Loucy (cell line): ENCODE measurements around the gene YIF1A.

ENCODE experiments used
- EZH2phosphoT487 ChIP-seq: fragments of 200-600 bp; IDR thresholded peaks from 2 replicates; pipeline ENCODE4 v1.6.1; 2018; ENCODE audit warnings: antibody characterized with exemption, mild to moderate bottlenecking, moderate library complexity, borderline replicate concordance
- TF ChIP-seq, protein P1 (sequence below): fragments of 200-600 bp; sonication (generic); conservative IDR thresholded peaks from 2 replicates; pipeline ENCODE4 v1.5.1; 2014; ENCODE audit warnings: mild to moderate bottlenecking, antibody characterized with exemption, low read length

DNA sequence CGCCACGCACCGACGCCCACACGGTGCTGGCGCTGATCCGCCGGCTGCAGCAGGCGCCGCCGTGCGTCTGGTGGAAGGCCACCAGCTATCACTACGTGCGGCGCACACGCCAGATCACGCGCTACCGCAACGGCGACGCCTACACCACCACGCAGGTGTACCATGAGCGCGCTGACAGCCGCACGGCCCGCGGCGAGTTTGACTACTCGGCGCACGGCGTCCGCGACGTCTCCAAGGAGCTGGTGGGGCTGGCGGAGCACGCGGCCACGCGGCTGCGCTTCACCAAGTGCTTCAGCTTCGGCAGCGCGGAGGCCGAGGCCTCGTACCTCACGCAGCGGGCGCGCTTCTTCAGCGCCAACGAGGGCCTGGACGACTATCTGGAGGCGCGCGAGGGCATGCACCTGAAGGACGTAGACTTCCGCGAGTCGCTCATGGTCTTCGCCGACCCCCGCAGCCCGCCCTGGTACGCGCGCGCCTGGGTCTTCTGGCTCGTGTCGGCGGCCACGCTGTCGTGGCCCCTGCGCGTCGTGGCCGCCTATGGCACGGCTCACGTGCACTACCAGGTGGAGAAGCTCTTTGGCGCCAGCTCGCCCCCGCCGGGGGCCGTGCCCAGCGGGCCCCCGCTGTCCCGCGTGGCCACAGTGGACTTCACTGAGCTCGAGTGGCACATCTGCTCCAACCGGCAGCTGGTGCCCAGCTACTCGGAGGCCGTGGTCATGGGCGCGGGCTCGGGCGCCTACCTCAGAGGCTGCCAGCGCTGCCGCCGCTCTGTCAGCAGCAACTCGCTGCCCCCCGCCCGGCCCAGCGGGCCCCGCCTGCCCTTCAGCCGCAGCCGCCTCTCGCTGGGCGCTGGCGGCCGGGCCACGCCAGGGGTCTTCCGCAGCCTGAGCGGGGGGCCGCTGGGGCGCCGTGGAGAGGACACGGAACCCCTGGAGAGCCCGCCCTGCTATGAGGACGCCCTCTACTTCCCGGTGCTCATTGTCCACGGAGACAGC lies 6.0 kb upstream of the YIF1A start:
- no peak for TF ChIP-seq EZH2phosphoT487
- TF ChIP-seq, protein P1, sequence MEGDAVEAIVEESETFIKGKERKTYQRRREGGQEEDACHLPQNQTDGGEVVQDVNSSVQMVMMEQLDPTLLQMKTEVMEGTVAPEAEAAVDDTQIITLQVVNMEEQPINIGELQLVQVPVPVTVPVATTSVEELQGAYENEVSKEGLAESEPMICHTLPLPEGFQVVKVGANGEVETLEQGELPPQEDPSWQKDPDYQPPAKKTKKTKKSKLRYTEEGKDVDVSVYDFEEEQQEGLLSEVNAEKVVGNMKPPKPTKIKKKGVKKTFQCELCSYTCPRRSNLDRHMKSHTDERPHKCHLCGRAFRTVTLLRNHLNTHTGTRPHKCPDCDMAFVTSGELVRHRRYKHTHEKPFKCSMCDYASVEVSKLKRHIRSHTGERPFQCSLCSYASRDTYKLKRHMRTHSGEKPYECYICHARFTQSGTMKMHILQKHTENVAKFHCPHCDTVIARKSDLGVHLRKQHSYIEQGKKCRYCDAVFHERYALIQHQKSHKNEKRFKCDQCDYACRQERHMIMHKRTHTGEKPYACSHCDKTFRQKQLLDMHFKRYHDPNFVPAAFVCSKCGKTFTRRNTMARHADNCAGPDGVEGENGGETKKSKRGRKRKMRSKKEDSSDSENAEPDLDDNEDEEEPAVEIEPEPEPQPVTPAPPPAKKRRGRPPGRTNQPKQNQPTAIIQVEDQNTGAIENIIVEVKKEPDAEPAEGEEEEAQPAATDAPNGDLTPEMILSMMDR, result no peak
